Esophagus squamous epithelium (tissue), 5 donors: ENCODE data around the gene PRKN. TPM values are rescaled to one million over a fixed set of nuclear protein-coding genes. Genes with fewer than 3 reads are reported as not detected.

ENCODE experiments used
- DNase-seq: peaks from one replicate; lab custom pipeline; 2025; lab: John Stamatoyannopoulos, UW
- H3K27ac ChIP-seq, 4 donors: fragments of 200-600 bp; sonication (generic); one replicate each; pipeline ENCODE4 v1.5.1; 2016 to 2019; ENCODE audit warnings: mild to moderate bottlenecking in 1 of 4
- H3K27me3 ChIP-seq, 4 donors: fragments of 200-600 bp; sonication (generic); 1 replicate in 3 of 4; 2 replicates in 1 of 4; pipeline versions ENCODE4 v1.5.1 to v1.6.0; 2017 to 2021; ENCODE audit warnings: antibody characterized with exemption in 1 of 4
- H3K36me3 ChIP-seq, 3 donors: fragments of 200-600 bp; sonication (generic); one replicate each; pipeline ENCODE4 v1.5.1; 2016 to 2019
- H3K4me1 ChIP-seq, 3 donors: fragments of 200-600 bp; sonication (generic); one replicate each; pipeline ENCODE4 v1.5.1; 2017 to 2019
- H3K4me3 ChIP-seq, 4 donors: fragments of 200-600 bp; sonication (generic); 1 replicate in 3 of 4; 2 replicates in 1 of 4; pipeline ENCODE4 v1.5.1; 2016 to 2019; ENCODE audit warnings: mild to moderate bottlenecking in 2 of 4, moderate library complexity in 1 of 4
- H3K9me3 ChIP-seq, 3 donors: fragments of 200-600 bp; sonication (generic); one replicate each; pipeline ENCODE4 v1.5.1; 2016 to 2019
- POLR2A ChIP-seq, 4 donors: fragments of 450-650 bp; IDR thresholded peaks; one replicate each; pipeline ENCODE4 v1.6.1; 2017; ENCODE audit warnings: antibody characterized with exemption in 4 of 4, mild to moderate bottlenecking in 4 of 4, moderate library complexity in 3 of 4
- WGBS, 2 donors: methylation state at CpG; one replicate each; pipeline ENCODE4 v1.1.5; 2018; 5-methylcytosine and 5-hydroxymethylcytosine counted together
- intact Hi-C: fragments of 100-400 bp; cut with DNase I; formaldehyde crosslinking; loops from one replicate; pipeline ENCODE4 v1.15.0; 2022
- total RNA-seq, 4 donors: library from RNA; depleted of rRNA; stranded (reverse); fragments of >200 nt; gene quantifications; one replicate each; pipeline ENCODE4 v1.1.0, GENCODE V29; 2016
- TF ChIP-seq, protein P1 (sequence below), 6 experiments: fragments of 450-650 bp in 4 of 6; fragments of 200-600 bp in 2 of 6; sonication (generic) in 2 of 6; IDR thresholded peaks; one replicate each; pipeline ENCODE4 v1.5.1; 2016 to 2019; ENCODE audit warnings: antibody characterized with exemption in 6 of 6, mild to moderate bottlenecking in 4 of 6, moderate library complexity in 4 of 6
- donor health status: DM: yes; HTN: yes; CAD: no.

Gene PRKN
- total RNA-seq, 4 donors from 2014 or later: 0.70 to 5.5 (median 2.2) TPM

DNA sequence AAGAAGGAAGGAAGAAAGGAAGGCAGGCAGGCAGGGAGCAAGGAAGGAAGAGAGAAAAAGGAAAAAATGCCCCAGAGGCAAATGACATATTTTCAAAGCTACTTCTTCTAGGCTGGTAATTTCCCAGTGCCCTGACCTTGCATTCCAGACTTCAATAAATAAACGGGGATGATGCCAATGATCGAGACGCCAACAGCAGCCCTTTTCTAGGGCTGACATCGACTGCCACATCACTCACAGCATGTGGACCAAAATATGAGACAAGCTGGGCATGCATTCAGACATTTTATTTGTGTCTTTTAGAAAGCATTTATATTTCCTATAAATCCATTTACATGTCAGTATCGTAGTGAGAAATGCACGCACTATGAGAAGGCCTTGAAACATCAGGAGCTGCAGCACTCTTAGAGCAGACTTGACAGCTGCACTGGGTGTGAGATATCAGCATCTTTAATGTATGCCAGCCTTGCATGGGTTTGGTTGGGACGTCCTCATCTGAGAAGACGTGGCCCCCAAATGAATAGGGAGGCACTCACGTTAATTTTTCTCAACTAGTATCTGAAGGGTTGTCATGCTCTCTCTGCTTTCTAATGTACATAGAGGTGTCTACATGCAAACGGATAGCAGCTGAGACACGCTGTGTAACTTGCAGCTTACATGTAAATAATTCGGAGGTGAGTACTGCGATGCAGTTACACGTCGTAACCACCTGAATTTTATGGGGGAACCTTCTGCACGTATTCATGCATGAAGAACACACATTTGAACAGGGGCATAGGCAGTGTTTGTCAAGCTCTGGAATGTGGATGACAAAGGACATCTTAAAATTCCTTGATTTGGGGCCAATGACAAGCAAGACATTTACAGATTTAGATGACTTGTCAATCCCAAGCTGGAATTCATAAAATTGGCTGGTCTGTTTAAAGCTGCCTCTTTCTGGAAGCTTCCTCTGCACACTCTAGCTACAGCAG lies 1304.6 kb downstream of the PRKN start:
- intact Hi-C loops: no loop called here
- DNase-seq: no peak
- Histone ChIP-seq H3K27me3 (no peaks in the 10 kb centered on the region), H3K9me3 (no peaks in the 10 kb centered on the region), H3K36me3 (no peaks in the 10 kb centered on the region), H3K4me3 (no peak overlapping the region), H3K4me1 (peaks cover 0 to 10% (median 2%) of the 10 kb centered on the region in 3 donors), H3K27ac (no peak overlapping the region)
- 74 to 75% methylated on average over 16 of the region's 16 CpGs for WGBS, 2 donors
- TF ChIP-seq, protein P1, sequence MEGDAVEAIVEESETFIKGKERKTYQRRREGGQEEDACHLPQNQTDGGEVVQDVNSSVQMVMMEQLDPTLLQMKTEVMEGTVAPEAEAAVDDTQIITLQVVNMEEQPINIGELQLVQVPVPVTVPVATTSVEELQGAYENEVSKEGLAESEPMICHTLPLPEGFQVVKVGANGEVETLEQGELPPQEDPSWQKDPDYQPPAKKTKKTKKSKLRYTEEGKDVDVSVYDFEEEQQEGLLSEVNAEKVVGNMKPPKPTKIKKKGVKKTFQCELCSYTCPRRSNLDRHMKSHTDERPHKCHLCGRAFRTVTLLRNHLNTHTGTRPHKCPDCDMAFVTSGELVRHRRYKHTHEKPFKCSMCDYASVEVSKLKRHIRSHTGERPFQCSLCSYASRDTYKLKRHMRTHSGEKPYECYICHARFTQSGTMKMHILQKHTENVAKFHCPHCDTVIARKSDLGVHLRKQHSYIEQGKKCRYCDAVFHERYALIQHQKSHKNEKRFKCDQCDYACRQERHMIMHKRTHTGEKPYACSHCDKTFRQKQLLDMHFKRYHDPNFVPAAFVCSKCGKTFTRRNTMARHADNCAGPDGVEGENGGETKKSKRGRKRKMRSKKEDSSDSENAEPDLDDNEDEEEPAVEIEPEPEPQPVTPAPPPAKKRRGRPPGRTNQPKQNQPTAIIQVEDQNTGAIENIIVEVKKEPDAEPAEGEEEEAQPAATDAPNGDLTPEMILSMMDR (IDR thresholded peaks at IDR 0.05): no peak
- no peak for TF ChIP-seq POLR2A (IDR thresholded peaks at IDR 0.05)

DNA sequence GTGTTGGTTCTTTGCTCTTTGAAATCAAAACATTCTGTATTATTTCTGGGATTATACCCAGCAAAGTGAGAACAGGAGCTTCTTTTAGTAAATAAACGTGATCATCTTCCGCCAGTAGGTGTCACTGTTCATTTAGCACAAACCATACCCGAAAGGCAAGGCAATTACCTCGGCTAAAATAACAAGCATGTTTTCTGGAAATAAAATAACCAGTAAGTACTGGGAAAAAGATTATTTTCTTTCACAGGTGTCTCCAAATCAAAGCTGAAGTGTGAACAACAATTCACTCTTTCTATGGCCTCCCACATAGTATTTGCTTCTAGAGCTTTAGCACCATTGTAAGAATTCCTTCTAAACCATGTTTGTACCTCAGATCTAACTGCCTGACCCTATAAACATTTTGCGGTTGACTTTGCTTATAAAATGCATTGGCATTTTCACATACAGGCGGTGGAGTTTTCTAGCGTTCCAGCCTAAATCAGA lies 1309.1 kb downstream of the PRKN start:
- Histone ChIP-seq H3K9me3 (no peaks in the 10 kb centered on the region), H3K4me3 (no peak overlapping the region), H3K27me3 (no peaks in the 10 kb centered on the region), H3K36me3 (no peaks in the 10 kb centered on the region), H3K4me1 (peaks cover 3 to 48% (median 17%) of the 10 kb centered on the region in 3 donors), H3K27ac (no peak overlapping the region)
- TF ChIP-seq, protein P1 (IDR thresholded peaks at IDR 0.05): peak in 5 of 6 experiments; percentile 35 to 75 (median 65)
- TF ChIP-seq POLR2A (IDR thresholded peaks at IDR 0.05): no peak
- DNase-seq: no peak
- intact Hi-C loops: loop anchor here (10.0 kb wide), 1 partner anchor 276 kb away; no protein-coding TSS in a partner anchor
- 14 to 16% methylated on average over 7 of the region's 7 CpGs for WGBS, 2 donors

DNA sequence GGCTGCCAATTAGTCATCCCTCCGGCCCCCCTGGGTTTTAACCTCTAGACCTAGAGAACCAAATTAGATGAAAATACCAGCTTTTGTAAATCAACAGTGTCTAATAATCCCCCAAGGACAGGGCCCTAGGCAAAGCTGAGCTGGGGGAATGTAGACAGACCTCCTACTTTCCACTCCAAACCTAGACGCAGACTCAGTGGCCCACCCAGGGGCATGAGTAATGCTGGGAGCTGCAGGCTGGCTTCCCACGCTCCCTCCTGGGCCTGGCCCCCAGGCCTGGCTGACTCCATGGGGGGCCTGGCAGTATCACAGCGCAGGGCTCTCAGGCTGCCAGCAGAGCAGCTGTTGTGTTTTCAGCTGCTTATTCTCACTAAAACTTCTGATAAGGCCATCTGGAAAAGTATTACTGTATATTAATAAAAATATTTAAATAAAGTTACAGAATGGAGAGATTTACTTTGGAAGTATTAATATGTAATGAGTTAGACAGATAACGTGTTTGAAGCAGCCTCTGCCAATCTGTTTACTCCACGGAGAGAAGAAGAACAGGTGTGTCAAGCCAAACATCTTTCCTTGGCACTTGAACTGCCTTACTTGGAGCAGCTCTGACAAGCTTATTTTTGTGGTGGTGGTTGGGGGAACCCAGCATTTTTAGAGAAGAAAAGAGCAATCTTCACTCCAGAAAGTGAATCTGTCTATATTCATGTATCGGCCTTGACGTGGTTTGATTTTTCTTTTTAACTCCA lies 1309.7 kb downstream of the PRKN start:
- no peak overlapping the region for H3K4me3 ChIP-seq
- no peaks in the 10 kb centered on the region for H3K36me3 ChIP-seq
- DNase-seq: no peak
- peaks cover 3 to 49% (median 17%) of the 10 kb centered on the region in 3 donors for H3K4me1 ChIP-seq
- intact Hi-C loops: loop anchor here (10.0 kb wide), 1 partner anchor 277 kb away; no protein-coding TSS in a partner anchor
- 24 to 31% methylated on average over 7 to 8 of the region's 8 CpGs for WGBS, 2 donors
- H3K27ac ChIP-seq: peak overlapping the region in 2 of 4 donors; percentile 4 to 22
- TF ChIP-seq, protein P1 (IDR thresholded peaks at IDR 0.05): no peak
- no peak for TF ChIP-seq POLR2A (IDR thresholded peaks at IDR 0.05)
- H3K9me3 ChIP-seq: no peaks in the 10 kb centered on the region
- H3K27me3 ChIP-seq: no peaks in the 10 kb centered on the region

DNA sequence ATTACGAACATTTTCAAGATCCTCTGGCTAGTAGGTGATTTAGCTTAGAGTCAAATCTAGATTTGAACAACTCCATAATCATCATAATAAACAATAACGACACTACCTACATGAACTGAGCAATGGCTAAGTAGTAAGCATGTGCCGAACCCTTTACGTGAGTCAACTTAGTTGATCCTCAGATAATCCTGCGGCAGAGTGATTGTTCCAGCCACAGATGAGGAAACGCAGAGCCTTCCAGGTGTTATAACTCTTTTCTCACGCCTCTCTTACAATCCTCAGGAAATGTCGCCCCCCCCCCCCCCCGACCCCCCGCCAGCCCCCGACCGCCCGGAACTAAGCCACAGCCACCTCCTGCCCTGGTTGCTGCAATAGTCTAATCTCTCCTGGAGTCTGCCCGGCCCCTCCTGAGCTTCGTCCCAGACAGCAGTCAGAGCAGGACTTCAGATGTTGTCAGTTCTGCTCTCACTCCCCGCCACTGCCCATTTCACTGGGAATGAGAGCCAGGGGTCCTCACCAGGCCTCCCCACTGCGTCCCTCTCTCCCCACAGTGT lies 1312.2 kb downstream of the PRKN start:
- Histone ChIP-seq H3K4me1 (peaks cover 3 to 49% (median 17%) of the 10 kb centered on the region in 3 donors), H3K27me3 (no peaks in the 10 kb centered on the region), H3K27ac (no peak overlapping the region), H3K4me3 (no peak overlapping the region), H3K36me3 (no peaks in the 10 kb centered on the region), H3K9me3 (no peaks in the 10 kb centered on the region)
- TF ChIP-seq POLR2A (IDR thresholded peaks at IDR 0.05): no peak
- TF ChIP-seq, protein P1 (IDR thresholded peaks at IDR 0.05): no peak
- WGBS, 2 donors: 27 to 35% methylated on average over 13 to 15 of the region's 17 CpGs
- intact Hi-C loops: loop anchor here (10.0 kb wide), 1 partner anchor 279 kb away; no protein-coding TSS in a partner anchor
- no peak for DNase-seq
